T-helper 2 cell treated with Interferon-gamma antibody and Interleukin-4, amounts not matched to agents 100 ng/mL and 5 ng/mL, for 36 hours (primary cell): ENCODE results near the gene ZFYVE16. TPM values are rescaled to one million over a fixed set of nuclear protein-coding genes. Genes with fewer than 3 reads are reported as not detected.
"Not testable (repeated sequence)": the region's sequence is repeated elsewhere in the genome, so short reads cannot be mapped to it uniquely, and the experiment has no call there.

ENCODE experiments used
- intact Hi-C: fragments of 100-400 bp; cut with micrococcal nuclease; formaldehyde crosslinking; loops from one replicate; pipeline ENCODE4 v1.15.1; 2023
- total RNA-seq: library from RNA; stranded (reverse); gene quantifications from 2 replicates; pipeline ENCODE4 v1.2.3, GENCODE V29; 2022

Gene ZFYVE16
- total RNA-seq, 1 donor from 2014 or later, result 9.4 TPM

GRCh38 chr5:80409367-80409966 lies 1.6 kb downstream of the ZFYVE16 start:
- intact Hi-C loops, result loop anchor here (5.0 to 10.0 kb wide), 10 partner anchors 78 to 1868 kb away; partner anchors contain the start of genes ARSB, ATG10, FAM151B and HOMER1

GRCh38 chr5:80411589-80412219 lies 3.8 kb downstream of the ZFYVE16 start:
- intact Hi-C loops, result no loop called here

- intact Hi-C loops, result no loop called here
These were observed 6.2 kb downstream of the ZFYVE16 start for GRCh38 chr5:80414113-80414512.

GRCh38 chr5:80417973-80418372 lies 10.1 kb downstream of the ZFYVE16 start:
- intact Hi-C loops, result no loop called here

GRCh38 chr5:80424365-80424764 lies 16.5 kb downstream of the ZFYVE16 start:
- intact Hi-C loops, result not testable (repeated sequence)

- intact Hi-C loops, result no loop called here
These were observed 27.6 kb downstream of the ZFYVE16 start for GRCh38 chr5:80435476-80435875.

GRCh38 chr5:80437326-80437725 lies 29.5 kb downstream of the ZFYVE16 start:
- intact Hi-C loops, result no loop called here

GRCh38 chr5:80438739-80439138 lies 30.9 kb downstream of the ZFYVE16 start:
- intact Hi-C loops, result no loop called here

- intact Hi-C loops, result no loop called here
These were observed 31.3 kb downstream of the ZFYVE16 start for GRCh38 chr5:80439213-80439612.

- intact Hi-C loops, result no loop called here
These were observed 34.9 kb downstream of the ZFYVE16 start for GRCh38 chr5:80442742-80443141.

- intact Hi-C loops, result no loop called here
These were observed 45.5 kb downstream of the ZFYVE16 start for GRCh38 chr5:80453366-80453765.

- intact Hi-C loops, result no loop called here
These were observed 55.4 kb downstream of the ZFYVE16 start for GRCh38 chr5:80463269-80463668.

- intact Hi-C loops, result no loop called here
These were observed 59.0 kb downstream of the ZFYVE16 start for GRCh38 chr5:80466669-80467485.

- intact Hi-C loops, result no loop called here
These were observed 60.3 kb downstream of the ZFYVE16 start for GRCh38 chr5:80468131-80468530.

- intact Hi-C loops, result not testable (repeated sequence)
These were observed 62.8 kb downstream of the ZFYVE16 start for GRCh38 chr5:80470631-80471030.

- intact Hi-C loops, result no loop called here
These were observed 67.1 kb downstream of the ZFYVE16 start for GRCh38 chr5:80474929-80475328.

GRCh38 chr5:80479713-80480112 lies 71.8 kb downstream of the ZFYVE16 start:
- intact Hi-C loops, result loop anchor here (10.0 kb wide), 1 partner anchor 715 kb away; no protein-coding TSS in a partner anchor

- intact Hi-C loops, result loop anchor here (10.0 kb wide), 1 partner anchor 714 kb away; no protein-coding TSS in a partner anchor
These were observed 72.5 kb downstream of the ZFYVE16 start for GRCh38 chr5:80480354-80480753.

- intact Hi-C loops, result loop anchor here (1.0 to 10.0 kb wide), 2 partner anchors 191 to 714 kb away; no protein-coding TSS in a partner anchor
These were observed 73.4 kb downstream of the ZFYVE16 start for GRCh38 chr5:80481019-80481893.

- intact Hi-C loops, result loop anchor here (10.0 kb wide), 1 partner anchor 712 kb away; no protein-coding TSS in a partner anchor
These were observed 74.7 kb downstream of the ZFYVE16 start for GRCh38 chr5:80482578-80482977.
